HFFc6 (cell line): Measurements from ENCODE around the gene CLDN5. TPM values are rescaled to one million over a fixed set of nuclear protein-coding genes. Genes with fewer than 3 reads are reported as not detected.
A peak's percentile ranks its signal among the peaks of the same experiment; 100 is the strongest.

Source experiments
- DNase-seq: peaks from one replicate; pipeline ENCODE4 v3.0.0-alpha.2; 2018
- H3K27ac Mint-ChIP-seq: 2 replicates; pipeline ENCODE4 v1.8.0; 2020; ENCODE audit warnings: mild to moderate bottlenecking, mixed read lengths
- H3K27me3 Mint-ChIP-seq: 2 replicates; pipeline ENCODE4 v1.8.0; 2021; ENCODE audit warnings: mild to moderate bottlenecking, moderate library complexity, mixed read lengths; ENCODE audit not compliant: insufficient read depth
- H3K36me3 Mint-ChIP-seq: 2 replicates; pipeline ENCODE4 v1.8.0; 2021; ENCODE audit warnings: low read depth, mixed read lengths
- H3K4me1 Mint-ChIP-seq: 2 replicates; pipeline ENCODE4 v1.8.0; 2020; ENCODE audit warnings: low read depth, mixed read lengths
- H3K4me3 Mint-ChIP-seq: 2 replicates; pipeline ENCODE4 v1.8.0; 2020; ENCODE audit warnings: mild to moderate bottlenecking, moderate library complexity, mixed read lengths
- H3K9me3 Mint-ChIP-seq: 2 replicates; pipeline ENCODE4 v1.8.0; 2020; ENCODE audit warnings: mild to moderate bottlenecking, mixed read lengths
- CTCF ChIP-seq: fragments of 200-600 bp; sonication (generic); IDR thresholded peaks from 2 replicates; pipeline ENCODE4 v1.5.0; 2021; ENCODE audit warnings: antibody characterized with exemption, mild to moderate bottlenecking
- total RNA-seq, 6 experiments: library from RNA; stranded (reverse); fragmentation: NEBNext Ultra II Directional; extraction: Animal tissue kit (Norgen Biotek cat#: 25700); gene quantifications; 2 replicates in 1 of 6; 3 replicates in 5 of 6; pipeline ENCODE4 v1.2.3, GENCODE V29; 2021

Gene CLDN5
- total RNA-seq, 6 experiments from 2014 or later: 0.16 TPM; not detected in 5

DNA sequence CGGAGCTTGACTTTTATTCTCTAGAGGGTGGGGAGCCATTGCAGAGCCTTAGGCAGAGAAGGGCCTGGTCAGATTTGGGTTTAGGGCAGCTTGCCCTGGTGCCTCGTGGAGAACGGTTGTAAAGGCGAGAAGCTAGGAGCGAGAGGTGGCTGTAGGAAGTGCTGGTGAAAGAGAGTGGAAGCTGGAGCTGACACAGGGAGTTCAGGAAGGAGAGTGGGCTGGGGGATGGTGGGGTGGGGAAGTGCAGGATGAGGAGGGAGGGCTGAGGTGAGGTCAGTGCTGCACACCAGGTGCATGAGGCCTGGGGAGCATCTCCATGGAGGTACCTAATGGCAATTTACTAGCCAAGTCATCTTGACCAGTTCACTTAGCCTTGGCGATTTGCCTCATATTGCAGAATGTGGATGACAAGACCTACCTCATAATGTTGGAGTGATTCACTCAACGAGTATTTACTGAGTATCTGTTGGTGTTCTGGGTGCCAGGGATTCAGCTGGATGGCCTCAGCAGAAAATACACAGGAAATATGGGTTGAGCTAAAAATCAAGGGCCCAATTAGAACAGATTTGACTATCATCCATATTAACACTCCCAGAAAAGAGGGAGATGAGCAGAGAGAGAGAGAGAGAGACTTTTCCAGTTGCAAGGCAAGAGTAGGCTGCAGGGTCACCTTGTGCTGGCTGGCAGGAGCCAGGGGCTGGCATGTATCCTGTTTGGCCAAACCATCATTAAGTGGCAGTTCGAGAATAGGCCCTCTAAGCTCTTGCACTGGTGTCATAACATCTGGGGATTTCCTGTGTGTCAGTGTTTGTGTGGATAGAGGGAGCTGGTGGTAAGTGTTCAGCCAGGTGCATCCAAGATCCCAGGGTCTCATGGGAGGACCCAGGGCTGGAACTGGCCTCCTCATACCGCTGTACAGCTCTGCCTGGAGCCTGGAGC lies 44.4 kb upstream of the CLDN5 start:
- H3K4me1 Mint-ChIP-seq: peaks cover 40% of the 10 kb centered on the region
- H3K4me3 Mint-ChIP-seq: peak overlapping the region; percentile 8; the same call in 1 of the 2 replicates
- peaks cover 15% of the 10 kb centered on the region for H3K27me3 Mint-ChIP-seq
- peaks cover 4% of the 10 kb centered on the region for H3K9me3 Mint-ChIP-seq
- H3K27ac Mint-ChIP-seq: peak overlapping the region; percentile 61
- DNase-seq: peak; percentile 90
- TF ChIP-seq CTCF: no peak
- no peaks in the 10 kb centered on the region for H3K36me3 Mint-ChIP-seq

DNA sequence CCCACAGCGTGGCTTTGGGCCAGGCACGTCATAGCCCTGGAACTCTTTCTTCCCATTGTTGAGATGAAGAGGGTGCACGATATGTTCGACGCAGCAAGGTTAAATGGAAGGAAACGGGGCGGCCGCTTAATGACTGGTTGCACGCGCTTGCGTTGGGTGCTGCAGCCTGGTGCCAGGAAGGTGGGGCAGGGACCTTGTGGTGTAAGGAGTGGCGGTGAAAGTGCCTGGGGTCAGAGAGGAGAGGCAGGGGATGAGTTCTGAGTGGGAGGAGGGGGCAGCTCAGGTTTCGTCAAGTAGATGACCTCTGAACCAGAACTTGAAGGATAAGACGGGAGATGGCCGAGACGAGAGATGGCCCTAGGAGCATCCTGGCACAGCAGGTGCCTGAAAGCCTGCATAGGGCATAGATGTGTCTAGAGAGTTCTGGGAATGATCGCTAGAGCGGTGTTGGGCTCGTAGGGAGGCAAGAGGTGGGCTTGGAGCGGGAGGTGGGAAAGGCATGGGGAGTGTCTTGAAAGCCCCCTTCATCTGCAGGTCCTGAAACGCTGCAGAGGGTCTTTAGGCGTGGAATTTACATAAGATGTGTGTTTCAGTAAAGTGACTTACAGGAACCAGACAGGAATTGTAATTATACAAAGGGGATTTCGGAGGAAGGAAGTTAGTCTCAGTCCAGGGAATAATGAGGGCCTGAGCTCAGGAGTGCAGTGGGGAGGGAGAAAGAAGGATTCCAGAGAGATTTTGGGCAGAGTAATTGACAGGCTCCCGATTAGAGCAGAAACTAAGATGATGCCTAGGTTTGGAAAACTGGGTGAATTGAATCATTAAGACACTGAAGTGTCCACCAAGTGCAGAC lies 43.2 kb upstream of the CLDN5 start:
- Mint-ChIP-seq H3K36me3 (no peaks in the 10 kb centered on the region), H3K27me3 (peaks cover 18% of the 10 kb centered on the region)

DNA sequence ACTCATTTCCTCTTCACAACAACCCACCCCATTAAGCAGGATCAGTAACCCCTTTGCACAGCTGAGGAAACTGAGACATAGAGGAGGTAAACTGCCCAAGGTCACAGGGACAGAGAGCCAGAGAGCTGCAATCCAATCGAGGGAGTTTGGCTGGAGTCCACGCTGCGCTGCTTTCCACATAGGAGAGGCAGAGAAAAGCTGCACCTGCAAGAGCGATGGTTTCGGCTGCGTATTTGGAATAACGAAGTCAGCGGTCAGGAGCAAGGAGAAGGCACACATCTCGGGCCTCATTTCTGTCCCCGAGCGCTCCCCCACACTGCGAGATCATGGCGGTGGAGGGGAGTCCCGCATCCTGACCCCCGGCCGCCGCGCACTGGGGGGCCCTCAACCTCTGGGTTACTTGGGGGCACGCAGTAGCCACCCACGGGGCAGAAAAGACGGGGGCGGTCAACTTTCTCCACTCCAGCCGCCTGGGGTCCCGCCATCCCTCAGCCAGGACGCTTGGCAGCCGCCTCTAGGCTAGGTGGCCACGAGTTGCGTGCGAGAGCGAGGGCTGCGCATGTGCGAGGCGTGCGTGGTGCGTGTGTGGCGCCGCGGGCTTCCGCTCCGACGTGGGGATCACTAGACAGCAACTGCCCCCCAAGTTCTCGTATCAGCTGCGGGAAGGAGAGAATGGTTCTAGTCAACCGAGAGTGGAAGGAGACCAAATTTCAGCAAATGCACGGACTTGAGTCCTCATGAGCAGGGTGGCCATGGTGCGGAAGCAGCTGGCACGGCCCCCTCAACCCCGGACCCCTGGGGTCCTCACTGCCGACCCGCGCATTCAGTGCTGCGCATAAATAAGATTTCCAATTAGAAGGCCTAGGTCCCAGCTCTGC lies 42.3 kb upstream of the CLDN5 start:
- peak overlapping the region; percentile 35; the same call in 1 of the 2 replicates for H3K27ac Mint-ChIP-seq
- H3K4me3 Mint-ChIP-seq: no peak overlapping the region
- H3K9me3 Mint-ChIP-seq: peaks cover 4% of the 10 kb centered on the region
- TF ChIP-seq CTCF: no peak
- no peaks in the 10 kb centered on the region for H3K36me3 Mint-ChIP-seq
- H3K4me1 Mint-ChIP-seq: peaks cover 35% of the 10 kb centered on the region
- no peak for DNase-seq
- peaks cover 18% of the 10 kb centered on the region for H3K27me3 Mint-ChIP-seq

More for the DNA sequence above, 43.2 kb upstream of the CLDN5 start:
- Mint-ChIP-seq H3K4me3 (no peak overlapping the region), H3K4me1 (peaks cover 40% of the 10 kb centered on the region), H3K27ac (no peak overlapping the region), H3K9me3 (peaks cover 4% of the 10 kb centered on the region)
- DNase-seq: no peak
- no peak for TF ChIP-seq CTCF

DNA sequence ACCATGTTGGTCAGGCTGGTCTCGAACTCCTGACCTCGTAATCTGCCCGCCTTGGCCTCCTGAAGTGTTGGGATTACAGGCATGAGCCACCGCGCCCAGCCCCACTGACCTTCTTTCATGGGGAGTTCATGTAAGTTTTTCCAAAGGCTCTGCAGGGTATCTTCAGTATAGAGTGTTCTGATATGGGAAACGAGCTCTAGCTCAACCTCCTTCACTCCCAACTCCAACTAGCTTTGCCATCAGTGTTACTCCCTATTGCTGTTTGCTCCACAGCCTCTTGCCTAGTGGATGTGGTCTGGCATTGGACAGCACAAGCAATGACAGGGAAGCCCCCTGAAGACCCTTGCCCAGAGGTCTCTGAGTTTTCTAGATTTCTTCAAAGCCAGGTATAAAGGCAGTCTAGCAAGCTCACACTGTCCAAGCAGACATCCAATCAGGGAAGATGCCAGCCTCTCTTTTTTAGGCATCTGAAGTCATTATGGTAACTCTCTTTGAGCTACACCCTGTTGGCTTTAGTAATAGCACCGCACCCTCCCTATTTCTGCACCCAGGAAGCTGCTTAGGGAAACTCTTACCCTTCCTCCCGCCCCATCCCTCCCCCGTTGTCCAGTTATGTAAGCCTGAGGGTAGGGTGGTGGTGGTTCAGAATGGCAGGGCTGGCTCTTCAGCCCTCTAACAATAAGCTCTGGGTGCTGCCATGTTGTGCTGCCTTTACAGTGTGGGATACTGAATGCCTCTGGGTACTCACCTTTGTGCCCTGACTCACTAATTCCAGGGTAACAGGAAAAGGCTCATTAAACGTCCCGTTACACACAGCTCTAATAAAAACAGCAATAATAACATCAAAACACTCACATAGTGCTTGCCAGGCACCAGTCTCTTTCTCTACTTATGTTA lies 41.4 kb upstream of the CLDN5 start:
- H3K9me3 Mint-ChIP-seq: peaks cover 4% of the 10 kb centered on the region
- H3K36me3 Mint-ChIP-seq: no peaks in the 10 kb centered on the region
- H3K27me3 Mint-ChIP-seq: peaks cover 18% of the 10 kb centered on the region
- H3K4me3 Mint-ChIP-seq: no peak overlapping the region
- H3K27ac Mint-ChIP-seq: peak overlapping the region; percentile 35; the same call in 1 of the 2 replicates
- TF ChIP-seq CTCF: no peak
- peak; percentile 29 for DNase-seq
- H3K4me1 Mint-ChIP-seq: peaks cover 31% of the 10 kb centered on the region
